Articular chondrocyte of knee joint (primary cell): ENCODE data around the gene OR9A2. TPM values are rescaled to one million over a fixed set of nuclear protein-coding genes. Genes with fewer than 3 reads are reported as not detected.

Experiments
- total RNA-seq: library from RNA; depleted of rRNA; stranded (reverse); fragments of >200 nt; gene quantifications from 2 replicates; pipeline ENCODE4 v1.2.3, GENCODE V29; 2012

The OR9A2 gene, protein sequence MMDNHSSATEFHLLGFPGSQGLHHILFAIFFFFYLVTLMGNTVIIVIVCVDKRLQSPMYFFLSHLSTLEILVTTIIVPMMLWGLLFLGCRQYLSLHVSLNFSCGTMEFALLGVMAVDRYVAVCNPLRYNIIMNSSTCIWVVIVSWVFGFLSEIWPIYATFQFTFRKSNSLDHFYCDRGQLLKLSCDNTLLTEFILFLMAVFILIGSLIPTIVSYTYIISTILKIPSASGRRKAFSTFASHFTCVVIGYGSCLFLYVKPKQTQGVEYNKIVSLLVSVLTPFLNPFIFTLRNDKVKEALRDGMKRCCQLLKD
- 0.22 TPM in 1 of 2 replicates, not detected in the other for total RNA-seq

DNA sequence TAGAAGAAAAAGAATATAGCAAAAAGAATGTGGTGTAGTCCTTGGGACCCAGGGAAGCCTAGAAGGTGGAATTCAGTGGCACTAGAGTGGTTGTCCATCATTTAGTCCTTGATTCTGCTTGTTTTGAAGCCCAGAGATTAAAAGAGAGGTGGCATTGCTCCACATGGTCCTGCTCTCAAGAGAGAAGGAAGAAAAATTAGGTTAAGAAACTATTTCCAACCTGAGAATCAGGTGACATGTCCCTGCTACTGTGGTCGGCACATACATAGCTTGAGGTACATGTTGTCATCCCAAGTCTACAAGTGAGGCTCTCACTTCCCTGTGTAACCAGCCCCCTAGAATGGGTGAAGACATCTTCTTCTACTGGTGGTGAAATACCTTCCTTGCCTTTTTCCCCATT, at the start of gene OR9A2:
Gene OR9A2 (minus strand): TSS at position 101 of the 400 bp plus-strand sequence. CDS start 0 bp downstream, at position 101.

DNA sequence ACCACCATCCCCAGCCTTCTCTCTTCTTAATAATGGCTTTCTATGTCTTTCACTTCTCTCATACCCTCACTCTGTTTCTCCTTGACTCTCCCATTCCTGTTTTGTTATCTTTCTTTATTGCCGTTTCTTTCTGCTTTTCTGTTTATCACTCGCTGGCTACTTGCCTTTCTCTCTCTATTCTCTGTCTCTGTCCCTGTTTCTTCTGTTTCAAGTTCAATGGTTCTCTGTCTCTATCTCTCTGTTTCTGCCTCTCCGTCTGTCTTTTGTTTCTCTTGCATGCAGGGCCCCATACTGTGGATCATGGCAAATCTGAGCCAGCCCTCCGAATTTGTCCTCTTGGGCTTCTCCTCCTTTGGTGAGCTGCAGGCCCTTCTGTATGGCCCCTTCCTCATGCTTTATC, 25.1 kb upstream of the OR9A2 start, which contains the start of gene OR6V1:
Gene OR6V1 (plus strand): TSS at position 301 of the 400 bp plus-strand sequence. CDS start 0 bp downstream, at position 301.

Other genes with a start within 250 kb of the OR9A2 start
- gene EPHB6, start 172.1 kb downstream of the OR9A2 start, total RNA-seq: 0.32 and 0.91 TPM in 2 replicates
- gene TRPV6, start 141.4 kb downstream of the OR9A2 start, total RNA-seq: not detected in 2 replicates
- not detected in 2 replicates for gene TRPV5, start 93.4 kb downstream of the OR9A2 start, total RNA-seq
- gene LLCFC1, start 87.6 kb downstream of the OR9A2 start, total RNA-seq: not detected in 2 replicates
- not detected in 2 replicates for gene KEL, start 64.8 kb downstream of the OR9A2 start, total RNA-seq
- not detected in 2 replicates for gene OR6V1, start 25.2 kb upstream of the OR9A2 start, total RNA-seq
- not detected in 2 replicates for gene PIP, start 104.9 kb upstream of the OR9A2 start, total RNA-seq
- not detected in 2 replicates for gene TAS2R39, start 156.3 kb upstream of the OR9A2 start, total RNA-seq
- gene TAS2R40, start 194.9 kb upstream of the OR9A2 start, total RNA-seq: not detected in 2 replicates
- 92.3 and 94.9 TPM in 2 replicates for gene GSTK1, start 236.3 kb upstream of the OR9A2 start, total RNA-seq